Esophagus muscularis mucosa (tissue), 3 donors: ENCODE results near the gene BOK.

Experiments
- POLR2AphosphoS5 ChIP-seq, 2 donors: sonication (generic); formaldehyde crosslinking; IDR thresholded peaks; one replicate each; pipeline ENCODE4 v1.6.1; 2017; ENCODE audit warnings: antibody characterized with exemption in 2 of 2
- TF ChIP-seq, protein P1 (sequence below), 3 experiments: fragments of 200-600 bp in 2 of 3; fragments of 450-650 bp in 1 of 3; sonication (generic) in 2 of 3; IDR thresholded peaks; one replicate each; pipeline ENCODE4 v1.5.1; 2017 to 2019; ENCODE audit warnings: antibody characterized with exemption in 3 of 3, mild to moderate bottlenecking in 2 of 3, moderate library complexity in 1 of 3

GRCh38 chr2:241565411-241565810, 6.9 kb downstream of the BOK start:
- TF ChIP-seq, protein P1, sequence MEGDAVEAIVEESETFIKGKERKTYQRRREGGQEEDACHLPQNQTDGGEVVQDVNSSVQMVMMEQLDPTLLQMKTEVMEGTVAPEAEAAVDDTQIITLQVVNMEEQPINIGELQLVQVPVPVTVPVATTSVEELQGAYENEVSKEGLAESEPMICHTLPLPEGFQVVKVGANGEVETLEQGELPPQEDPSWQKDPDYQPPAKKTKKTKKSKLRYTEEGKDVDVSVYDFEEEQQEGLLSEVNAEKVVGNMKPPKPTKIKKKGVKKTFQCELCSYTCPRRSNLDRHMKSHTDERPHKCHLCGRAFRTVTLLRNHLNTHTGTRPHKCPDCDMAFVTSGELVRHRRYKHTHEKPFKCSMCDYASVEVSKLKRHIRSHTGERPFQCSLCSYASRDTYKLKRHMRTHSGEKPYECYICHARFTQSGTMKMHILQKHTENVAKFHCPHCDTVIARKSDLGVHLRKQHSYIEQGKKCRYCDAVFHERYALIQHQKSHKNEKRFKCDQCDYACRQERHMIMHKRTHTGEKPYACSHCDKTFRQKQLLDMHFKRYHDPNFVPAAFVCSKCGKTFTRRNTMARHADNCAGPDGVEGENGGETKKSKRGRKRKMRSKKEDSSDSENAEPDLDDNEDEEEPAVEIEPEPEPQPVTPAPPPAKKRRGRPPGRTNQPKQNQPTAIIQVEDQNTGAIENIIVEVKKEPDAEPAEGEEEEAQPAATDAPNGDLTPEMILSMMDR (IDR thresholded peaks at IDR 0.05), result no peak
- no peak for TF ChIP-seq POLR2AphosphoS5 (IDR thresholded peaks at IDR 0.05)
